Activated CD4-positive, CD25-positive, alpha-beta regulatory T cell (primary cell): ENCODE results near the gene PROX2.
A peak's percentile ranks its signal among the peaks of the same experiment; 100 is the strongest.

Source experiments
- DNase-seq, 4 experiments: peaks; one replicate each; lab custom pipeline; 2025; lab: John Stamatoyannopoulos, UW

PROX2 gene

GRCh38 chr14:74879427-74880182 is 3.7 kb upstream of the PROX2 start:
- no peak for DNase-seq

GRCh38 chr14:74875204-74875603 is 741 bp downstream of the PROX2 start:
- DNase-seq, result no peak

GRCh38 chr14:74871819-74872218 is 4.1 kb downstream of the PROX2 start:
- no peak for DNase-seq

- DNase-seq, result no peak
Observed at GRCh38 chr14:74868739-74869138, 7.2 kb downstream of the PROX2 start.

GRCh38 chr14:74867673-74868072 is 8.3 kb downstream of the PROX2 start:
- DNase-seq, result peak in 1 of 4 experiments; percentile 9

- DNase-seq, result no peak
Observed at GRCh38 chr14:74866708-74867389, 9.1 kb downstream of the PROX2 start.

GRCh38 chr14:74865156-74865555 is 10.8 kb downstream of the PROX2 start:
- no peak for DNase-seq

GRCh38 chr14:74864198-74864597 is 11.7 kb downstream of the PROX2 start:
- DNase-seq, result no peak

- no peak for DNase-seq
Observed at GRCh38 chr14:74863274-74863673, 12.7 kb downstream of the PROX2 start.

- no peak for DNase-seq
Observed at GRCh38 chr14:74861734-74862090, 14.2 kb downstream of the PROX2 start.

GRCh38 chr14:74860899-74861733 is 14.8 kb downstream of the PROX2 start:
- peak; percentile 81 to 97 (median 90) for DNase-seq

GRCh38 chr14:74859757-74860552 is 16.0 kb downstream of the PROX2 start:
- no peak for DNase-seq

- DNase-seq, result no peak
Observed at GRCh38 chr14:74858022-74858421, 17.9 kb downstream of the PROX2 start.

- no peak for DNase-seq
Observed at GRCh38 chr14:74856366-74856765, 19.6 kb downstream of the PROX2 start.

GRCh38 chr14:74855945-74856344 is 20.0 kb downstream of the PROX2 start:
- DNase-seq, result no peak

GRCh38 chr14:74855021-74855420 is 20.9 kb downstream of the PROX2 start:
- no peak for DNase-seq

- DNase-seq, result no peak
Observed at GRCh38 chr14:74853581-74853980, 22.4 kb downstream of the PROX2 start.

- no peak for DNase-seq
Observed at GRCh38 chr14:74852922-74853530, 22.9 kb downstream of the PROX2 start.

- no peak for DNase-seq
Observed at GRCh38 chr14:74848768-74849167, 27.2 kb downstream of the PROX2 start.

- no peak for DNase-seq
Observed at GRCh38 chr14:74846968-74847665, 28.8 kb downstream of the PROX2 start.

- DNase-seq, result no peak
Observed at GRCh38 chr14:74846168-74846567, 29.8 kb downstream of the PROX2 start.
